NCI-H2107 treated with DMSO at 0.1 percent for 48 hours (cell line): Measurements from ENCODE around the gene HSF5.
"Not testable (repeated sequence)": the region's sequence is repeated elsewhere in the genome, so short reads cannot be mapped to it uniquely, and the experiment has no call there.

Source experiments
- DNase-seq: peaks from one replicate; lab custom pipeline; 2025; ENCODE audit not compliant: unreplicated experiment; lab: John Stamatoyannopoulos, UW

The HSF5 gene

DNA sequence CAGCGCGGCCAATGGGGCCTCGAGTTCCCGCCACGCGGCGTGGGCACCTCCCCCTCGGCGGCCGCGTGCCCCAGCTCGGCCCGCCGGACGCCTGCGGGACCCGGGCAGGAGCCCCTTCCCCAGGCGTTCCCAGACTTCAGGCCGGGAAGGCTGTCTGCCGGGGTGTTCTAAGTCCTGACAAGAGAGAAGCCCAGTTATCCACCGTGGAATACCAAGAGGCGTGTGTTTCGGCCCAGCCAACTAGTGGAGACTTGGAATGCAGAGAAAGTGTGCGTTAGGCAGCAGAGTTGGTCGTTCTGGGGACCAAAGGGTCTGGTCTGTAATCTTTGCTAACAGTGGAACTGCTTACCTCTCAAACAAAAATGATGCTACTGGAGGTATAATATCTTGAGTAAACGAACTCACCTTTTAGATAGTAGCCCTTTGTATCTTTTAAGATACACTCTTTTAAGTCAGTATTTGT is 251 bp upstream of the HSF5 start:
- DNase-seq: no peak

DNA sequence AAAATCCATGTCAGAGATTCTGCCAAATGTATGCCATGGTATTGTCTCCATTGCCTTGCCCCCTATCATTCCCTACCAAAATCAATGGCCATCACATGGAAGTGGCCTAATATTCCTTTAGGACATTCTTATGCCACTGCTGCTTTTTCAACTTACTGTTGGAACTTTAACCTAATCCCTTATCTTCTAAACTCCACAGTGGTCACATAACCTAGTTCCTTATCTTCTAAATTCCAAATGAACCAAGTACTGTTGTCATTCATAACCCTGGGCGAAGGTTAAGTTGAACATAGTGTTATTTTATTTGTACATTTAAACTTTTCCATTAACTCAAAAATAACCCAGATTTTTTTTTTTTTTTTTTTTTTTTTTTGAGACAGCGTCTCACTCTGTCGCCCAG is 3.6 kb downstream of the HSF5 start:
- no peak for DNase-seq

DNA sequence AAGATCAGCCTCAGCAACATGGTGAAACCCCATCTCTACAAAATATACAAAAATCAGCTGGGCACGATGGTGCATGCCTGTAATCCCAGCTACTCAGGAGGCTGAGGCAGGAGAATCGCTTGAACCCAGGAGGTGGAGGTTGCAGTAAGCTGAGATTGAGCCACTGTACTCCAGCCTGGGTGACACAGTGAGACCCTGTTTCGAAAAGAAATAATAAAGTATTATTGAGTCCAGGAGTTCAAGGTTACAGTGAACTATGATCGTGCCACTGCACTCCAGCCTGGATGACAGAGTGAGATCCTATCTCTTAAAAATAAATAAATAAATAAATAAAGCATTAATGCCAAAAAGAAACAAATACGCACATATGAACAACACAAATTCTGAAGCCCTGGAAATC is 6.4 kb downstream of the HSF5 start:
- DNase-seq: not testable (repeated sequence)

DNA sequence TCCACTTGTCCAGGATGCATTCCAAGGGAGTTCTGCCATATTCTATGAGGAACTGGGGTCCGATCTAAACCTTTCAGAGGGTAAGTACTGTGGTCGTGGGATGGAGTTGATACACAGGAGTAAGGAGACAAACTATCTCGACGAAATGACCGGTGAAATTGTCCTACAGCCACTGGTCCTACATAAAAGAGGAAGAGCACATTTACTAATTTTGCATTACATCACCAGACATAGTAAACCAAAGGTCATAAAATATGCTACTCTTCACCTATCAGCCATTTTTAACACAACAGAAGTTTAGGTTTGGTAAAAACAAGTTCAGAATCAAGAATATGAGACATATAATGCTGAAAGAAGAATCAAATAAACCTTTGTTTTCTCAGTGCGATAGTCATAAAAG is 8.1 kb downstream of the HSF5 start:
- no peak for DNase-seq

DNA sequence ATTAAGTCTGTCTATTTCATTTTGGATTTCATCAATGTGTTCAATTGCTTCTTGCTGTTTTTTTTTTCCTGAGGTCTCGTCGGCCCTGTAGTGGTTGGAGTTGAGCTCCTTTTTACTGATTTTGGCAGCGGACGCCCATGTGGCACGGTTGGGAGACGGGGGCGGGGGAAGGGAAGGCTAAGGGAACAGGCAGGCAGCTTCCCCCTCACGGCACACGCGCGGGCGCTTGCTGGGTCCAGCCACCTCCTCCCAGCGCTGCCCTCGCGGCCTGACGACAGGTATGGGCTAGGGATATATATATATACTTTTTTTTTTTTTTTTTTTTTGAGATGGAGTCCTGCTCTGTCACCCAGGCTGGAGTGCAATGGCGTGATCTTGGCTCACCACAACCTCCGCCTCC is 11.4 kb downstream of the HSF5 start:
- no peak for DNase-seq

DNA sequence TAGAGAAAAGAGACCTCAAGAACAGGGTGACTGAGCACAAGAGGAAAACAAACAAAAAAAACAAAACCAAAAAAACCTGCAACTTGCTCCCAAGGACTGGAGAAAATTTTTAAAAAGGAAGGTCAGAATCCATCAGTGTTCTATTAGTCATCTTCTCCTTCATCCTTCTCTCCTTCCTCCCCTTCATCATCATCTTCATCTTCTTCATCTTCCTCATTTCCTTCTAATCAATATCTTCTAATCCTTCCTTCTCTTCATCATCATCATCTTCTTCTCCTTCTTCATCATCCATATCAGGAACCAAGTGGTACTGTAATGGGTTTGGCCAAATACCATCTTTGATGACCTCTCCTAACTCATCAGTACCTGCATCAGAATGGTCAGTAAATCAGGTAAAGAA is 12.2 kb downstream of the HSF5 start:
- no peak for DNase-seq

DNA sequence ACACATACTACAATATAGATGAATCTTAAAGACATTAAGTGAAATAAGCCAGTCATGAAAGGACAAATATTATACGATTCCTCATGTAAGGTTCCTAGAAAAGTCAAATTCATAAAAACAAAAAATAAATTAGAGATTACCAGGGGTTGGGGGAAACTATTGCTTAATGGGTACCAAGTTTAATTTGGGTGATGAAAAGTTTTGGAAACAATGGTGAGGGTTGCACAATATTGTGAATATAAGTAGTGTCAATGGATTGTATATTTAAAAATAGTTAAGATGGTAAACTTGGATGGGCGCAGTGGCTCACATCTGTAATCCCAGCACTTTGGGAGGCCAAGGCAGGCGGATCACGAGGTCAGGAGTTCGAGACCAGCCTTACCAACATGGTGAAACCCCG is 17.9 kb downstream of the HSF5 start:
- no peak for DNase-seq

DNA sequence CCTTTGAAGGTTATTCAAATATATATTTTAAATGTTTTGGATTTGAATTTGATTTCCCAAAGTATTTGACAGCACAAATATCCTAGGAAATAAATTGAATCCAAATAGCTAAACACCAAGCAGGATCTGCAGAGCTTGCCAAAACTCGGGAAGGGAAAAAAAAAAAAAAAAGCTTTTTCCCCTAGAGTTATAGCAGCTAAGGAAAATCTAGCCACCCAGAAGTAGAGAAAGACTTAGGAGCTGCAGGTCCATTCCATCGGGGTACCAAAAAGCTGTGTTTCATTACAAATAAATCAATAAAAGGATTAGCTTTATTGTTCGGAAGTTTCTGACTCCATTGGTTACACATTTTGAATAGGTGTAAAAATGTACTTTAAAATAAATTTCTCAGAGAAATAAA is 19.3 kb downstream of the HSF5 start:
- DNase-seq: no peak

DNA sequence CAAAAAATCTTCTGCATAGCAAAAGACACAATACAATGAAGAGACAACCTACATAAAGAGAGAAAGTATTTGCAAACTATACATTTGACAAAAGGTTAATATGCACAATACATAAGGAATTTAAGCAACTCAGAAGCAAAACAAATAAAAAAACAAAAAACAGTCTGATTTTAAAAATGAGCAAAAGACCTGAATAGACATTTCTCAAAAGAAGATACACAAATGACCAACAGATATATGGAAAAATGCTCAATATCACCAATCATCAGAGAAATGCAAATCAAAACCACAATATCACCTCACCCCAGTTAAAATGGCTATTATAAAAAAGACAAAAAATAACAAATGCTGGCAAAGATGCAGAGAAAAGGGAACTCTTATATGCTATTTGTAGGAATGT is 32.7 kb downstream of the HSF5 start:
- no peak for DNase-seq

DNA sequence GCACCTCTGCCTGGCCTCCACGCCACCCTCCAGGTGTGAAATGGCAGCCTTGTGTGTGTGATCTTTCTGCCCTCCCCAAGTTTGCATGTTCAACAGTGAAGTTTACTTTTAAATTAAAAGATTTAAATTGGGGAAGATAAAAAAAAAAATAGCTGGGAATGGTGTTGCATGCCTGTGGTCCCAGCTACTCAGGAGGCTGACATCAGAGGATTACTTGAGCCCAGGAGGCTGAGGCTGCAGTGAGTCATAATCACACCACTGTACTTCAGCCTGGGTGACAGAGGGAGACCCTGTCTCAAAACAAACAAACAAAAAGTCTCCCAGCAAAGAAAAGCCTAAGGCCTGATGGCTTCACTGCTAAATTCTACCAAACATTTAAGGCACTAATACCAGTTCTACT is 35.5 kb downstream of the HSF5 start:
- DNase-seq: no peak

DNA sequence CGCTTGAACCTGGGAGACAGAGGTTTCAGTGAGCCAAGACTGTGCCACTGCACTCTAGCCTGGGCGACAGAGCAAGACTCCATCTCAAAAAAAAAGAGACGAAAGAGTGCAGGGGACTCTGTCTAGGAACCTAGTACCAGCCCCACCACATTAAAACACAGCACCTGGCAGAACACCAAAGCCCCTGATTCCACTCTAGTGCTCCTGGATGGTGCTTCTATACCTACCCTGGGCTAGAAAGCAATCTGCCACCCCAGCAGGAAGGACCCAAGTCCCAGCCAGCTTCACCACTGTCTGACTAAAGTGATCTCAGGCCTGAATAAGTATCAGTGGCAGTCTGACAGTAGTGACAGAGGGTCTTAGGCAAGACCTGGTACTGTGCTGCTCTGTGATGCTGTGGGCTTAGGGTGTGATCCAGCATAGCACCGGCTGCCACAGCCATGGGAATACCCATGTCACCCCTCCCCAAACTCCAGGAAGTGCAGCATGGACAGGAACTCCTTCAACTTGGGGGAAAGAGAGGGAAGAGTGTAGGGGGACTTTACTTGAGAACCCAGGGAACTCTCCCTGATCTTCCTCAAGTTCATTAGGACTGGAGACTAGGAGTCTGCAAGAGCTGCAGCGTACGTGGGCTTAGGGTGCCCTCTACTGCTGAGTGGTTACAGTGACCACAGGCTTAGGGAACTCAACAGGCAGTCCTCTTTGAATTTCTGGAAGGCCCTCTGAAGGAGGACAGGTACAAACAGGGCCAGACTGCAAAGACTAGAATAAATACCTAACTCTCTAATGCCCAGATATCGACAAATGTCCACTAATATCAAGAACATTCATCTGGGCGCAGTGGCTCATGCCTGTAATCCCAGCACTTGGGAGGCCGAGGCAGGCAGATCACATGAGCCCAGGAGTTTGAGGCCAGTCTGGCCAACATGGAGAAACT is 40.9 kb downstream of the HSF5 start:
- DNase-seq: peak; percentile 37

DNA sequence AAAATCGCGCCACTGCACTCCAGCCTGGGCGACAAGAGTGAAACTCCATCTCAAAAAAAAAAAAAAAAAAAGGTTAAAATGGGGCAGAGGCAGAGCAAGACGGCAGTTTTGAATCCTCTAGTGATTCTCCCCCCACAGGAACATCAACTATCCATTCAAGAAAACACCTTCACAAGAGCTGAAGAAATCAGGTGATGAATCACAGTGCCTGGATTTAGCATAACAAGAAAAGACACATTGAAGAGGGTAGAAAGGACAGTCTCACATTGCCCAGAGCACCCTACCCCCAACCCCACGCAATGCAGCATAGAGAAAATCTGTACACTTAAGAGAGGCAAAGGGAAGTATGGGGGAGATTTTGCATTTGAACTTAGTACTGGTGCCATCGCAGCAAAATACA is 42.1 kb downstream of the HSF5 start:
- DNase-seq: no peak

DNA sequence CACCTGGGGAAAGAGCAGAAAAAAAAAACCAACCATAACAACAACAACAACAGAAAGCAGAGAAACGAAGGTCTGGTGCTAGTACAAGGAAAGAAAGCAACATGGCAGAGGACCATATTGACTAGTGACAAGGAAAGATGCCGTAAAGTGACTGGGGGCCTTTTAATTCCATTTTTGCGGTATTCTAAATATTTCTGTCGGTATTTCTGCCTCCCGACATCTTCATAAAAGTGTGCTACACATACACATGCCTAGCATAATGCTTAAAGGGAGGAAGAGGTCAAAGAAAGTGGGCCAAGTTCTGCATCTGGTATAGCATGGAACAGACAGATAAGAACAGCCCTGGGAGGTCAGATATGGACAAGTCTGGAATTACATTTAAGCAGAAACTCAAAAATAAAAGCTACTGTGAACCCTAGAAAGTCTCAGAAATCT is 51.4 kb downstream of the HSF5 start:
- DNase-seq: no peak

DNA sequence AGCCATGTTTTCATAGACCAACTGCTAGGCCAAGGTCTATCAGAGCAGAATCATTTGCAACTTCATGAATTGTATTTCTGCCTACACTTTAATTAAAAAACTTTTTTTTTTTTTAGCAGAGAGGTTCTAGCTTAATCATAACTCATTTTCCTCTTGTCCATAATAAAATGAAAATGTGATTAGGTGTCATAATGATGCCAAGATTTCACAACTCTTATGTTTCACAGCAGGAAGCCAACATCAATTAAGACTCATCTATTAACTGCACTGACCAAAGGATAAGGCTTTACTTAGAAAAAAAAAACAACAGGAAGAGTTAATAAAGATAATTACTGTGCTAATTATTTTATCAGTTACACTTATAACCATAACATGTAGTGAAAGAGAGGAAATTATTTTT is 52.0 kb downstream of the HSF5 start:
- DNase-seq: no peak

DNA sequence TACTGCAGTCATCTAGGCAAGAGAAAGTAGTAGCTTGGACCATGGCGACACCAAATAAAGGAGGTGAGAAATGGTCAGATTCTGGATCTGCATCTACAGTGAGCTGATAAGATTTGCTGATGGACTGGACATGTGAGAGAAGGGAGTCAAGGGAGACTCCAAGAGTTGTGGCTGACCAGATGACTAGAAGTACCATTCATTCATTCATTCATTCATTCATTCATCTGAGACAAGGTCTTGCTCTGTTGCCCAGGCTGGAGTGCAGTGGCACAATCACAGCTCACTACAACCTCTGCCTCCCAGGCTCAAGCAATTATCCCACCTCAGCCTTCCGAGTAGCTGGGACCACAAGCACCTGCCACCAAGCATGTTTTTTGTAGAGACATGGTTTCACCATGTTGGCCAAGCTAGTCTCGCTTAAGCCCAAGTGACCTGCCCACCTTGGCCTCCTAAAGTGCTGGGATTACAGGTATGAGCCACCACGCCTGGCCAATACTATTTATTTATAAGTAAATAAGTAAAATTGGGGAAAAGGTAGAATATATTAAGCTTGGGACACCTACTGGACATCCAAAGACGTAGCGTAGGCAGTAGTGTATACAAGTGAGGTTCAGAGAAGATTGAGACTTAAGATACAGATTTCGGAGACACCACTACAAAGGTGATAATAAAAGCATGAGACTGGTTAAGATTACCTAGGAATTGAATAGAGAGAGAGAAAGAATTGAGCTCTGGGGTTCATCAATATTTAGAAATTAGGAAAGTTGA is 55.2 kb downstream of the HSF5 start:
- no peak for DNase-seq

DNA sequence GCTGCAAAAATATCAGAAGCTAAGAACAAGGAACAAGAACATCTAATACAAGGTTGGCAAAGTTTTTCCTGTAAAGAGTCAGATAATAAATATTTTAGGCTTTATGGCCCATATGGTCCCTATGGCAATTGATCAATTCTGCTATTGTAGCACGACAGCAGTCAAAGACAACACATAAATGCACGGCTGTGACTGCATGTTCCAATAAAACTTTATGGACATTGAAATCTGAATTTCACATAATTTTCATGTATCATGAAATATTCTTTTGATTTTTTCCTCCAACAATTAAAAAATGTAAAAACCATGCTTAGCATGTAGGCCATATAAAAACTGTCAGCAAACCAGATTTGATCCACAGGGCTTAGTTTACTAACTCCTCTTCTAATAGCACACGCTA is 60.4 kb downstream of the HSF5 start:
- DNase-seq: no peak

DNA sequence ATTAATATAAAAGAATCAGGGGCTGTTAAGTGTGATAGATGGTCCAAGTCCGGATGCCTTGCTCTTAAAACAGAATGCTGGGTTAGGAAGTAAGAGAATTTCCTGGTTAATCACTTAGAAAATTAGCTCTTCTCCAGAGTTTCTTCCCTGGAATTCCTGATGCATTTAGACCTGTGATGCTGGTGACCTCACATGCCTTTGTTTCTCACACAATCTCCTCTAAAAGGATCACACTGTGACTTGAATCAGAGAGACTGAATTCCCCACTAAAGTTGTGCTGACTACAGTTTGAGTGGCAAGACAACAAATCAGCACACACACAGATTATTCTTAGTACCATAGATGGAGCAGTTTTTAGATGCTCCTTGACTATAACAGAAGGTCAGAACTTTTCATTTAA is 66.5 kb downstream of the HSF5 start:
- no peak for DNase-seq

DNA sequence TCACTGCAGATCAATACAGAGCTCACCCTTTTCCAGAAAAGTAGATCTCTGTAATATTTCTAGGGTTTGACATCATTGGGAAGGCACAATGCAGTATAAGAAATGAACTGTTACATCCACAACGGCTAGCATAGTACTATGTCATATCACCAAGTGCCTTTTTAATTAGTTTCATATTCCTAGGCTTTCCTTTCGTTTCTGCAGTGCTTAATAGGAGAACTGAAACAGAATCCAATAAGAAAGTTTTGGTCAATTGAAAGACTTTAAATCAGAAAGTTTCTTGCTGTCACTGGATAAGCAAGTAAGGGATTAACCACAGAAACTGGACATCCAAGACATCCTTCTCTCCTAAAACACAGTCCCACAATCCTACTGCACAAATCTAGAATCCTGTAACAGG is 67.4 kb downstream of the HSF5 start:
- DNase-seq: no peak

DNA sequence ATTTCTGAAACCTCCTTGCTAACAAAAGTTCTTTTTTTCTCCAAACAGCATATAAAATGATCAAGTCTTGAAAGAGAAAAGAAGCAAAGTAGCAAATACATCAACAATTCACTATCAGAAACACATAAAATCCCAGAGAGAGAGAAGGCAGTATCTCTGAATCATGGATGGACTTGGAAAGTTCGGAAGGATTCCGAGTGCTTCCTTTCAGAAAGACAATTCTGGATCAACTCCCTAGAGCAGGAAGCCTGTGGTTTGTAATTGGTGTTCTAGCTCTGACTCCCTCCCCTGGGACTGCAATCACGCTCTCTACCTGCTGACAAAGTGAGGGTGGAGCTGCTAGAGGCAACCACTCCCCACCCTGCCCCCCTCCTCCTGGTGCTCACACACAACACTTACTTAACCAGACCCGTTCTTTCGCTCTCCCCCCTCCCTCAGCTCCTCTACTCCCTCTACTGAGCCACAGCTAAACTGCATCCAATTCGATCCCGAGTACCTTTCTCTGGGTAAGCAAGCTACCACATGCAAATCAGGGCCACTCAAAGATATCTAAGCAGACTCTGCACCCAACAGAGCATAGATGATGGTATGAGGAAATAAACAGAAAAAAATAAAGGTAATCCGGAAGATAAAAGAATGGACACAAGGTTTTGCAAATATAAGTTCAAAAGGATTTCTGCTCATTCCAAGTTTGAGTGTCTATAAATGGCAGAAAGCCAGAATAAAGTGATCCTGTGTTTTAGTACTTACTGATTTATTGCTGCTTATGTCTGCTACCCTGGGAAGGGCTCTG is 70.7 kb downstream of the HSF5 start, which contains the start of gene RNF43:
TSS of gene RNF43 (minus strand) at position 235 of the 793 bp plus-strand sequence. CDS start 1,957 bp downstream, outside the sequence.
- peak; percentile 99 for DNase-seq

DNA sequence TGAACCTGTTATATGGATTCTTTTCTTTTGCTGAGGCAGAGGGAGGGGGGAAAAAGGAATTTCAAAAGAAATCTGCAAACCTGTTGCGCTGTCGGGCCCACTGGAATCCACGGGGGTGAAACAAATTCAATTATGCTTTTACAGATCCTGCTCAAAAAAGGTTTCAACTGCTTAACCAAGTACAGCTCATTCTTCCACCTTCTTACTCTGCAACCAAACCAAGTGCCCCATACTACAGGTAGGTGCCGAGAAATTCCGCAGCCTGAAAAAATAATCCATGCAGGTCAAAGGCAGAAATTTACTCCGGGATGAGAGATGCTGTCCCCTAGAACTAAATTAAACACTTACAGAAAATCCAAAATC is 71.3 kb downstream of the HSF5 start:
- DNase-seq: no peak

DNA sequence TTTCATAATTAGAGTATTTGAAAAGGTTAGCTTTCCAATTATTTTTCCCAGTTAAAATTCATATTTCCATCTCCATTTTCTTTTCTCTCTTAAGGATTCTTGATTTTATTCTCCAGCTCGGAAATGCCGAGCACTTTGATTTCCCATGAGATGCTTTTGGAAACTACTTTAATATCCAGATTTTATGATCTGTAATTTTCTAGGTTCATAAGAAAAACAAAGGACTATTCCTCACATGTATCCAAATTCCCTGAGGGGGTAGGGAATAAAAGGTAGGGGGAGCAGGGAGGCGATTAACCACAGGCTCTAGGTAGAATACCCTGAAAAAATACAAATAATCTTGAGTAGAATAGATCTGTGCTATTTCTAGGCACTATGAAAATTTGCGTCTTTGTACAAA is 71.8 kb downstream of the HSF5 start:
- DNase-seq: no peak
